CD4-positive, alpha-beta T cell (primary cell): Measurements from ENCODE around the gene VPS18. TPM values are rescaled to one million over a fixed set of nuclear protein-coding genes. Genes with fewer than 3 reads are reported as not detected.

ENCODE experiments used
- ATAC-seq: fragments of 200-7000 bp; cut with Tn5 transposase; one replicate; pipeline ENCODE4 v1.10.0; 2022; ENCODE audit warnings: mild to moderate bottlenecking; ENCODE audit not compliant: poor library complexity
- CTCF ChIA-PET: fragments of 350-600 bp; sonication (Branson Sonifier 250); formaldehyde crosslinking; loops from one replicate; lab custom pipeline; 2021; ENCODE audit warnings: antibody characterized with exemption, inconsistent platforms; lab: Charles Lee
- POLR2A ChIA-PET: fragments of 350-600 bp; sonication (Branson Sonifier 250); formaldehyde crosslinking; loops from one replicate; lab custom pipeline; 2021; ENCODE audit warnings: antibody characterized with exemption, inconsistent platforms; lab: Charles Lee
- DNase-seq, 14 experiments: peaks; one replicate each; pipeline ENCODE4 v3.0.0-alpha.2; 2013 to 2020; ENCODE audit warnings: mixed read lengths in 2 of 14
- H3K27ac ChIP-seq, 2 donors: one replicate each; pipeline versions ENCODE4 v1.5.1 to v1.7.0; 2013; ENCODE audit warnings: low read length in 2 of 2, low read depth in 1 of 2, mild to moderate bottlenecking in 1 of 2
- H3K27me3 ChIP-seq, 2 experiments: 1 replicate in 1 of 2; 2 replicates in 1 of 2; pipeline versions ENCODE4 v1.6.1 to v1.7.0; 2013; ENCODE audit warnings: low read length in 2 of 2, control low read depth in 1 of 2, mild to moderate bottlenecking in 1 of 2, moderate library complexity in 1 of 2; ENCODE audit not compliant: insufficient read depth in 2 of 2, control insufficient read depth in 1 of 2
- H3K36me3 ChIP-seq: one replicate; pipeline ENCODE4 v1.6.1; 2013; ENCODE audit warnings: low read length, control low read depth; ENCODE audit not compliant: insufficient read depth
- H3K4me1 ChIP-seq: one replicate; pipeline ENCODE4 v1.6.1; 2013; ENCODE audit warnings: low read length, control low read depth; ENCODE audit not compliant: insufficient read depth
- H3K4me3 ChIP-seq: one replicate; pipeline ENCODE4 v1.5.1; 2013; ENCODE audit warnings: mild to moderate bottlenecking, low read length, moderate library complexity
- H3K9me3 ChIP-seq, 2 experiments: 1 replicate in 1 of 2; 2 replicates in 1 of 2; pipeline versions ENCODE4 v1.6.1 to v1.7.0; 2013; ENCODE audit warnings: low read length in 2 of 2, mild to moderate bottlenecking in 2 of 2, control low read depth in 1 of 2, moderate library complexity in 1 of 2; ENCODE audit not compliant: control insufficient read depth in 1 of 2, insufficient read depth in 1 of 2
- H3K27ac Mint-ChIP-seq: one replicate; pipeline ENCODE4 v1.8.0; 2020; ENCODE audit warnings: mixed read lengths
- H3K27me3 Mint-ChIP-seq: one replicate; pipeline ENCODE4 v1.8.0; 2021; ENCODE audit warnings: mixed read lengths
- H3K36me3 Mint-ChIP-seq: one replicate; pipeline ENCODE4 v1.8.0; 2021; ENCODE audit warnings: low read depth, mixed read lengths
- H3K4me1 Mint-ChIP-seq: one replicate; pipeline ENCODE4 v1.8.0; 2021; ENCODE audit warnings: low read depth, mixed read lengths
- H3K4me3 Mint-ChIP-seq: one replicate; pipeline ENCODE4 v1.8.0; 2020; ENCODE audit warnings: mild to moderate bottlenecking, mixed read lengths
- H3K9me3 Mint-ChIP-seq: one replicate; pipeline ENCODE4 v1.8.0; 2020; ENCODE audit warnings: mixed read lengths
- CTCF ChIP-seq: fragments of 200-600 bp; IDR thresholded peaks from one replicate; pipeline ENCODE4 v1.8.0; 2022; ENCODE audit warnings: antibody characterized with exemption, mild to moderate bottlenecking
- intact Hi-C, 2 experiments: fragments of 100-400 bp; cut with DNase I in 1 of 2; cut with micrococcal nuclease in 1 of 2; formaldehyde crosslinking; loops; one replicate each; pipeline versions ENCODE4 v1.15.1 to v1.9.0; 2023 to 2025; cut with DNase I, micrococcal nuclease
- total RNA-seq, 174 experiments: library from RNA in 2 of 174; stranded (reverse) in 2 of 174; gene quantifications; one replicate each; pipeline ENCODE4 v1.2.3 and lab custom pipeline; 2021 to 2026

The VPS18 gene
- total RNA-seq, 2 experiments from 2014 or later, result 20.8 to 21.7 TPM

- no peak overlapping the region for H3K4me3 ChIP-seq
- no peaks in the 10 kb centered on the region for H3K9me3 ChIP-seq
- no peak for DNase-seq
- CTCF ChIA-PET, result interaction anchor here (1.1 kb wide), 1 partner anchor 9 kb away, joined by 3 read pairs; no protein-coding TSS in a partner anchor
- Mint-ChIP-seq H3K36me3 (no peaks in the 10 kb centered on the region), H3K4me1 (peaks cover 7% of the 10 kb centered on the region), H3K27me3 (no peaks in the 10 kb centered on the region), H3K4me3 (no peak overlapping the region), H3K27ac (no peak overlapping the region), H3K9me3 (no peaks in the 10 kb centered on the region)
- POLR2A ChIA-PET, result no interaction called here
- H3K27me3 ChIP-seq, result no peaks in the 10 kb centered on the region
- no peak overlapping the region for H3K27ac ChIP-seq
- intact Hi-C loops, result no loop called here
- no peaks in the 10 kb centered on the region for H3K36me3 ChIP-seq
- ATAC-seq, result no peak
- H3K4me1 ChIP-seq, result peaks cover 9% of the 10 kb centered on the region
- no peak for TF ChIP-seq CTCF
Measured at GRCh38 chr15:40863660-40864270, 30.5 kb upstream of the VPS18 start.

- no peak overlapping the region for H3K4me3 Mint-ChIP-seq
- POLR2A ChIA-PET, result no interaction called here
Measured at GRCh38 chr15:40867199-40867598, 27.1 kb upstream of the VPS18 start.

GRCh38 chr15:40869686-40870085 is 24.6 kb upstream of the VPS18 start:
- no peaks in the 10 kb centered on the region for H3K36me3 ChIP-seq
- H3K4me1 ChIP-seq, result peaks cover 14% of the 10 kb centered on the region
- H3K9me3 ChIP-seq, result peaks cover 0 to 6% of the 10 kb centered on the region in 2 experiments
- CTCF ChIA-PET, result interaction anchor here (0.6 to 0.9 kb wide), 2 partner anchors 11 kb away, joined by 3 to 4 read pairs; no protein-coding TSS in a partner anchor
- no peak overlapping the region for H3K27ac Mint-ChIP-seq
- intact Hi-C loops, result no loop called here
- H3K27me3 ChIP-seq, result no peaks in the 10 kb centered on the region
- no peaks in the 10 kb centered on the region for H3K27me3 Mint-ChIP-seq
- no peak for TF ChIP-seq CTCF
- POLR2A ChIA-PET, result no interaction called here
- H3K4me1 Mint-ChIP-seq, result peaks cover 5% of the 10 kb centered on the region
- DNase-seq, result no peak
- H3K36me3 Mint-ChIP-seq, result no peaks in the 10 kb centered on the region
- no peak for ATAC-seq
- H3K4me3 Mint-ChIP-seq, result no peak overlapping the region
- H3K27ac ChIP-seq, result no peak overlapping the region
- no peaks in the 10 kb centered on the region for H3K9me3 Mint-ChIP-seq
- no peak overlapping the region for H3K4me3 ChIP-seq

More at GRCh38 chr15:40867199-40867598, 27.1 kb upstream of the VPS18 start:
- no peaks in the 10 kb centered on the region for H3K36me3 Mint-ChIP-seq
- no peaks in the 10 kb centered on the region for H3K27me3 Mint-ChIP-seq
- no peaks in the 10 kb centered on the region for H3K9me3 ChIP-seq
- H3K36me3 ChIP-seq, result no peaks in the 10 kb centered on the region
- peaks cover 4% of the 10 kb centered on the region for H3K4me1 ChIP-seq
- H3K27me3 ChIP-seq, result no peaks in the 10 kb centered on the region
- no peak overlapping the region for H3K4me3 ChIP-seq
- intact Hi-C loops, result no loop called here
- no peak overlapping the region for H3K27ac Mint-ChIP-seq
- no peaks in the 10 kb centered on the region for H3K4me1 Mint-ChIP-seq
- no peak for TF ChIP-seq CTCF
- ATAC-seq (no peak), DNase-seq (no peak)
- no peaks in the 10 kb centered on the region for H3K9me3 Mint-ChIP-seq
- H3K27ac ChIP-seq, result no peak overlapping the region
- CTCF ChIA-PET, result interaction anchor here (2.0 kb wide), 1 partner anchor 8 kb away, joined by 7 read pairs; no protein-coding TSS in a partner anchor
